ENCODE data around the gene KRT17. TPM values are rescaled to one million over a fixed set of nuclear protein-coding genes. Genes with fewer than 3 reads are reported as not detected.
"Not testable (repeated sequence)": the region's sequence is repeated elsewhere in the genome, so short reads cannot be mapped to it uniquely, and the experiment has no call there.

Gene KRT17
- total RNA-seq, 2 donors from 2014 or later, result 4.4 to 5.9 TPM

- intact Hi-C loops (cut with DNase I), result no loop called here
- no peaks in the 10 kb centered on the region for H3K36me3 ChIP-seq (replicated peaks in 1 of 2; ENCODE audit: insufficient read depth in 1 of 2, low read depth in 2 of 2)
- H3K4me1 ChIP-seq, result peaks cover 14% of the 10 kb centered on the region
- no peak for TF ChIP-seq POLR2A (IDR thresholded peaks at IDR 0.05)
- no peak for TF ChIP-seq CTCF (IDR thresholded peaks at IDR 0.05)
- ATAC-seq, result no peak
- no peak for DNase-seq
- H3K27ac ChIP-seq, result no peak overlapping the region
- no peak overlapping the region for H3K4me3 ChIP-seq
- no peaks in the 10 kb centered on the region for H3K27me3 ChIP-seq
- no peaks in the 10 kb centered on the region for H3K9me3 ChIP-seq
- 81 to 87% methylated on average over 4 to 15 of the region's 15 CpGs for WGBS, 2 donors
These were observed 7.5 kb upstream of the KRT17 start for GRCh38 chr17:41631898-41632285.

GRCh38 chr17:41631025-41631897, 6.9 kb upstream of the KRT17 start:
- ATAC-seq (no peak), DNase-seq (no peak)
- Histone ChIP-seq H3K27ac (no peak overlapping the region), H3K4me1 (peaks cover 14% of the 10 kb centered on the region), H3K9me3 (no peaks in the 10 kb centered on the region), H3K4me3 (no peak overlapping the region), H3K27me3 (no peaks in the 10 kb centered on the region), H3K36me3 (replicated peaks in 1 of 2; ENCODE audit: insufficient read depth in 1 of 2, low read depth in 2 of 2) (no peaks in the 10 kb centered on the region)
- 60 to 74% methylated on average over 7 to 8 of the region's 8 CpGs for WGBS, 2 donors
- intact Hi-C loops (cut with DNase I), result no loop called here
- TF ChIP-seq POLR2A (IDR thresholded peaks at IDR 0.05) (no peak), CTCF (IDR thresholded peaks at IDR 0.05) (no peak)

GRCh38 chr17:41629826-41630670, 5.7 kb upstream of the KRT17 start:
- Histone ChIP-seq H3K36me3 (replicated peaks in 1 of 2; ENCODE audit: insufficient read depth in 1 of 2, low read depth in 2 of 2) (no peaks in the 10 kb centered on the region), H3K27ac (no peak overlapping the region), H3K4me3 (no peak overlapping the region), H3K4me1 (peaks cover 6% of the 10 kb centered on the region), H3K9me3 (no peaks in the 10 kb centered on the region), H3K27me3 (no peaks in the 10 kb centered on the region)
- no peak for ATAC-seq
- intact Hi-C loops (cut with DNase I), result no loop called here
- DNase-seq, result no peak
- 76 to 78% methylated on average over 13 of the region's 13 CpGs for WGBS, 2 donors
- TF ChIP-seq CTCF (IDR thresholded peaks at IDR 0.05) (no peak), POLR2A (IDR thresholded peaks at IDR 0.05) (no peak)

GRCh38 chr17:41629316-41629715, 4.9 kb upstream of the KRT17 start:
- H3K9me3 ChIP-seq, result no peaks in the 10 kb centered on the region
- H3K36me3 ChIP-seq (replicated peaks in 1 of 2; ENCODE audit: insufficient read depth in 1 of 2, low read depth in 2 of 2), result no peaks in the 10 kb centered on the region
- ATAC-seq (no peak), DNase-seq (no peak)
- H3K4me3 ChIP-seq, result no peak overlapping the region
- no peak for TF ChIP-seq CTCF (IDR thresholded peaks at IDR 0.05)
- TF ChIP-seq POLR2A (IDR thresholded peaks at IDR 0.05), result no peak
- H3K27ac ChIP-seq, result no peak overlapping the region
- H3K4me1 ChIP-seq, result no peaks in the 10 kb centered on the region
- intact Hi-C loops (cut with DNase I), result no loop called here
- WGBS, 2 donors, result 70 to 81% methylated on average over 6 to 10 of the region's 10 CpGs
- H3K27me3 ChIP-seq, result no peaks in the 10 kb centered on the region

- H3K27me3 ChIP-seq; H3K4me1 ChIP-seq; H3K27ac ChIP-seq; H3K4me3 ChIP-seq; ATAC-seq; intact Hi-C loops (cut with DNase I); DNase-seq; H3K36me3 ChIP-seq (replicated peaks in 1 of 2; ENCODE audit: insufficient read depth in 1 of 2, low read depth in 2 of 2); H3K9me3 ChIP-seq: not testable (repeated sequence)
- WGBS, 2 donors, result 74 to 81% methylated on average over 11 of the region's 11 CpGs
These were observed 4.4 kb upstream of the KRT17 start for GRCh38 chr17:41628621-41629255.

- 33% methylated on average over 1 of the region's 1 CpG; no CpG with 5 or more reads in 1 of the 2 donors for WGBS, 2 donors
- H3K27me3 ChIP-seq, DNase-seq: not testable (repeated sequence)
These were observed 3.6 kb upstream of the KRT17 start for GRCh38 chr17:41628073-41628370.

More at GRCh38 chr17:41628073-41628370, 3.6 kb upstream of the KRT17 start:
- H3K4me1 ChIP-seq; H3K27ac ChIP-seq; intact Hi-C loops (cut with DNase I); H3K36me3 ChIP-seq (replicated peaks in 1 of 2; ENCODE audit: insufficient read depth in 1 of 2, low read depth in 2 of 2); H3K4me3 ChIP-seq; H3K9me3 ChIP-seq; ATAC-seq: not testable (repeated sequence)
